HG03354 (cell line): ENCODE measurements around the gene RAB40A.
"Not testable (repeated sequence)": the region's sequence is repeated elsewhere in the genome, so short reads cannot be mapped to it uniquely, and the experiment has no call there.

Experiments used
- ATAC-seq: cut with Tn5 transposase; IDR thresholded peaks from one replicate; pipeline ENCODE4 v1.9.1; 2021; ENCODE audit warnings: mild to moderate bottlenecking; ENCODE audit not compliant: unreplicated experiment, poor library complexity, severe bottlenecking

RAB40A gene

DNA sequence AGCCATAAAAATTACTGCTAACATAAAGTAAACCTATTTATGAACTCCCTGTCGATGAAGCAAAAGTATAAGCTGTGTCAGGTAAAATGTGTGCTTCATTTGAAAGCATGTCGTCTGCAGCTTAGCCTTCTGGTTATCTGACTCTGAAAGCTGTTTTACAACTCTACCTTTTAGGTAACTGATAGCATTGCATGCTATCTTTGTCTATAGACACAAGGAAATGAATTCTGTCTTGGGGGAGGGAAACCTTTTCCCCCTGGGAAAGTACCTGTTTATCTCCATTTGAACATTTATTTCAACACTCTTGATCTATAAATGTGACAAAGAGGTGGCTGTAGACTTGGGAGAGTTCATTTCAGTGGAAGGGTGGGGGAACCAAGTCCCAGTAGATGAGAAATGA is 51.4 kb downstream of the RAB40A start:
- ATAC-seq = no peak

DNA sequence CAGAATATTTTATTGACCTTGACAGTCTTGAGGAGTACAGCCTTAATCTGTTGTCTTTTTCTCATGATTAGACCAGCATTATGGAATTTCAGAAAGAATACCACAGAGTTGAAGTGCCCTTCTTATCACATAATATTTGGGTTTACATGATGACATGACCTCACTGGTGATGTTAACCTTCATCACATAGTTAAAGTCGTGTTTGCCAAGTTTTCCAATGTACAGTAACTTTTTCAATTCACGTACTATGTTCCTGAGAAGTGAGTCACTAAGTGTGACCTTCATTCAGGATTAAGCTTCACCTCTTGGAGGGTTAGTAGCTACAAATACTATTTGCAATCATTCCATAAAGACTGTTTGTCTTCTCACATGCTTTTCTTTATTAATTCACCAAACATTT is 52.1 kb downstream of the RAB40A start:
- no peak for ATAC-seq

DNA sequence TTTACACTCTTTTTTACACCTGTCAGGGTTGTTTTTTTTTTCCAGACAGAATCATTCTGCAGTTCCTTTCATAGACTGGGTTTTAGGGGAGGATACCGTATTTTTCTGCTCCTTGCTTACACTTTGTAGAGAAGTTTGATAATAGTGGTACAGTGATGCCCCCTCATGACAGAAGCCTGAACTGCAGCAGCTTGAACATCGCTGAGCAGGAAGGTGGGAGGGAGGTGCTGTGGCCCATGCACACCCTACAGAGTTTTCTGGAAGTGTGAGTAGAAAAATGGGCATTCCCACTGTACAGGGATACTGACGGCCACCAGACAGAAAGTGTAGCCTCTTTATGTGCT is 54.5 kb downstream of the RAB40A start:
- ATAC-seq = peak; percentile 95

DNA sequence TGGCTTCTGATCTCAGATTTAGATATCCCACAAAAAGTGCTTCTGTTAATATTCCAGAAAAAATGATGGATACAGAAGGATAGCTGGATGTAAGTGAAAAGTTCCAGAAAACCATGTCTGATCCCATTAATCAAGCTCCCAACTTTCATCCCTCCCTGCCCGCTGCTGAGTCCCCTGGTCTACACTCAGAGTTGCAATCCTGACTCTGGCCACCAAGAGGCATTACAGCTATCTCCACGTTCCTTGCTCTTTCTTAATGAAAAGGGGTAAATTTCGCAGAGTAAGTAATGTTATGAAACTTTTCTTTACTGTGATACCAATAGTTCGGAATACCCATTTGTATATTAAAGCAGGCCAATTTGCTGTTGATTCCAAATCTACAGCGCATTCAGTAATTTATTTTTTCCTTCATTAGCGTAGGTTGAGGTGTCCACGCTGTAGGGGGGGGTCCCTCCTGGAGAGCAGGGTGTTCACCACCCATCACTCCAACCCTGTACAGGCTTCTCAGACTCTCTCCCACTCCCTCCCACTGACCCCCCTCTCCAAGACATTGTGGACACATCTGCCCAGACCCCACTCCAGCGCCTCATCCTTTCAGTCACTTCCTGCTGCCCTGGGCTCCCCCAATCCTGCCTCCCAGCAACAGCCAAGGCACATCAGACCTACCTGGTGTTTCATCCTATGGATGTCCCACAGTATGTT is 55.1 kb downstream of the RAB40A start:
- peak; percentile 77 for ATAC-seq

DNA sequence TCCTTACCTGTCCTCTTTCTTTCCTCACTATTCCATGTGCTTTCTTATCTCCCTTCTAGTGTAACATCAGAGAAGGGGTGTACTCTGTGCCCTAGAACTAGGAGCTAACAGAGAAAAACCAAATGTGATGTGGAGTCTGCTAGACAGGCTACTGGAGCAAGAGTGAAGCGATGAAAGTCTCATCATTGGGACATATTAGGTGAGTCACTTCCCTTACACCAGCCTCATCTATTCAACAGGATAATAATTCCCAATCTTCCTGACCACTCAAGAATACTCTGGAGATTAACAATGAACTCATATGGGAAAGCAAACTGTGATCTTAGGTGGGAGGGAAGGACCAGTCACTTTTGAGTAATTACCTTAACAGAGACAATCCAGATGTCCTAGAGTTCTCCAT is 58.1 kb downstream of the RAB40A start:
- ATAC-seq = no peak

DNA sequence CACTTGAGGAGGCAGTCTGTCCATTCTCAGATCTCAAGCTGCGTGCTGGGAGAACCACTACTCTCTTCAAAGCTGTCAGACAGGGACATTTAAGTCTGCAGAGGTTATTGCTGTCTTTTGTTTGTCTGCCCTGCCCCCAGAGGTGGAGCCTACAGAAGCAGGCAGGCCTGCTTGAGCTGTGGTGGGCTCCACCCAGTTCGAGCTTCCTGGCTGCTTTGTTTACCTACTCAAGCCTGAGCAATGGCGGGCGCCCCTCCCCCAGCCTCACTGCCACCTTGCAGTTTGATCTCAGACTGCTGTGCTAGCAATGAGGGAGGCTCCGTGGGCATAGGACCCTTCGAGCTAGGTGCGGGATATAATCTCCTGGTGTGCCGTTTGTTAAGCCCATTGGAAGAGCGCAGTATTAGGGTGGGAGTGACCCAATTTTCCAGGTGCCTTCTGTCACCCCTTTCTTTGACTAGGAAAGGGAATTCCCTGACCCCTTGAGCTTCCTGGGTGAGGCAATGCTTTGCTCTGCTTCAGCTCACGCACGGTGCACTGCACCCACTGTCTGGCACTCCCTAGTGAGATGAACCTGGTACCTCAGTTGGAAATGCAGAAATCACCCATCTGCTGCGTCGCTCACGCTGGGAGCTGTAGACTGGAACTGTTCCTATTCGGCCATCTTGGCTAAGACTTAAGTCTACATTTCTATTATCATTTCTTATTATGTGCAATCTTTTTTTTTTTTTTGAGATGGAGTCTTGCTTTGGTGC is 59.1 kb downstream of the RAB40A start:
- not testable (repeated sequence) for ATAC-seq

DNA sequence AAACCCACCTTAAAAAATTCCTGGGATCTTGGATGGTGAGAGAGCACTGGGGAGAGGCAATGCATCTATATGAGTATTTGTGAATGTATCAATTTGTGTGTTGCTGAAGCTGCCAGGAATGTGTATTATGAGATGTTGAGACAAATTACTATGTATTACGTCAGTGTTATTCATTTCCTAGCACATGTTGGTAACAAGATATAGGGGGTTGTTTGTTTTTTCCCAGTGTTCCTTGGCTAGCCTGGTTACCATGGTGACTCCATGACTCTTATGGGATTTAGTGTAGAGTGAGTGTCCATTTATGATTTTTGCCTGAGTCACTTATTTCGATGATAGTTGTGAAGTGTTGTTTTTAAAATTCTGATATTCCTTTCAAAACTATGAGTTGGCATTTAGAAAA is 65.6 kb downstream of the RAB40A start:
- no peak for ATAC-seq
